Skeletal muscle tissue (tissue), 4 donors: ENCODE data around the gene LRRC2. TPM values are rescaled to one million over a fixed set of nuclear protein-coding genes. Genes with fewer than 3 reads are reported as not detected.

Experiments
- H3K27ac ChIP-seq: one replicate; pipeline ENCODE4 v1.7.0; 2013; ENCODE audit warnings: mild to moderate bottlenecking, low read depth, low read length, inconsistent platforms
- H3K27me3 ChIP-seq, 3 donors: one replicate each; pipeline ENCODE4 v1.7.0; 2013; ENCODE audit warnings: low read length in 3 of 3; ENCODE audit not compliant: control insufficient read depth in 3 of 3, insufficient read depth in 3 of 3
- H3K36me3 ChIP-seq, 3 donors: one replicate each; pipeline ENCODE4 v1.7.0; 2013; ENCODE audit warnings: low read length in 3 of 3; ENCODE audit not compliant: control insufficient read depth in 3 of 3, insufficient read depth in 3 of 3
- H3K4me1 ChIP-seq, 3 donors: one replicate each; pipeline ENCODE4 v1.7.0; 2013; ENCODE audit warnings: low read length in 3 of 3, mild to moderate bottlenecking in 3 of 3; ENCODE audit not compliant: control insufficient read depth in 3 of 3, insufficient read depth in 3 of 3
- H3K4me3 ChIP-seq, 3 donors: one replicate each; pipeline ENCODE4 v1.7.0; 2013; ENCODE audit warnings: low read length in 3 of 3
- H3K9ac ChIP-seq, 3 donors: one replicate each; pipeline ENCODE4 v1.7.0; 2013; ENCODE audit warnings: low read length in 3 of 3, mild to moderate bottlenecking in 3 of 3, moderate library complexity in 2 of 3, low read depth in 1 of 3
- H3K9me3 ChIP-seq, 3 donors: one replicate each; pipeline ENCODE4 v1.7.0; 2013; ENCODE audit warnings: low read length in 3 of 3; ENCODE audit not compliant: control insufficient read depth in 3 of 3
- total RNA-seq: library from RNA; depleted of rRNA; stranded (reverse); fragments of >200 nt; gene quantifications from one replicate; pipeline ENCODE4 v1.2.3, GENCODE V29; 2014
- donor health status: Osteomylitis.

Gene LRRC2
- total RNA-seq, 1 donor from 2014 or later: 3.7 TPM

DNA sequence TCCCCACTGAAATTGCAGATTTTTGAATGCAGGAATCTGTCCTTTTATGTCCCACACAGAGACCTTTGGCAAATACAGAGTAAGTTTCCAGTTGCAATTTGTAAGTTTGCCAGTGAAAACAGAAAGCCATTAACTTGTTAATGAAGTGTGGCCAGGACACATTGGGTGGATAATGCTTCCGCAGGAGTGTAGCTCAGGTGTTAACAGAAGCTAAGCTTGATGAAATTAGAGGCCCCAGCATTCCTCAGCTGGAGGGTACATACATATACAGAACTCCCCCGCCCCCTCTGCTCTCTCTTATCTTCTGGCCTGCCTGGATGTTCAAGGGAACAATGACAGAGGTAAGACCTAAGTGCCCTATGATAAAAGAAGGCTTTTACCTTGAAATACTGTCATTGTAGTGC is 8.1 kb upstream of the LRRC2 start:
- Histone ChIP-seq H3K4me3 (no peak overlapping the region), H3K4me1 (peaks cover 0 to 7% (median 0%) of the 10 kb centered on the region in 3 donors), H3K27me3 (peaks cover 0 to 3% (median 0%) of the 10 kb centered on the region in 3 donors), H3K9me3 (no peaks in the 10 kb centered on the region), H3K9ac (no peak overlapping the region), H3K27ac (no peak overlapping the region), H3K36me3 (no peaks in the 10 kb centered on the region)

DNA sequence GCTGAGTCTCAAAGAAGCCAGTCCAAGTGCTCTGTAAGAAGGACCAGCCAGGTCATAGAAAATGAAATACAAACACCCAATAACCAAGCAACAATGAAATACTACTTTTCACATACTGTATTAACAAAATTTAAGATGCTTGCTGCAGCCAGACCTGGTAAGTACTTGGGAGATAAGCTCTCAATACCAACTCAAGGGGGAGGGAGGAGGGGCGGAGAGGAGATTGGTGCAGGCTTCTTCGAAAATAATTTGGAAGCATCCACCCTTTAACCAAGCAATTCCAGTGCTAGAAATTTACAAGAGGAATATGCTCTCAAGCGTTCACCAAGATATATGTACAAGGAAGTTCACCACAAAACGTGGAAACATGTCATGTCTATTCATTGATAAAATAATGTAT is 7.6 kb upstream of the LRRC2 start:
- Histone ChIP-seq H3K27ac (no peak overlapping the region), H3K4me3 (no peak overlapping the region), H3K27me3 (peaks cover 0 to 3% (median 0%) of the 10 kb centered on the region in 3 donors), H3K9ac (no peak overlapping the region), H3K4me1 (peaks cover 0 to 7% (median 0%) of the 10 kb centered on the region in 3 donors), H3K36me3 (no peaks in the 10 kb centered on the region), H3K9me3 (no peaks in the 10 kb centered on the region)

DNA sequence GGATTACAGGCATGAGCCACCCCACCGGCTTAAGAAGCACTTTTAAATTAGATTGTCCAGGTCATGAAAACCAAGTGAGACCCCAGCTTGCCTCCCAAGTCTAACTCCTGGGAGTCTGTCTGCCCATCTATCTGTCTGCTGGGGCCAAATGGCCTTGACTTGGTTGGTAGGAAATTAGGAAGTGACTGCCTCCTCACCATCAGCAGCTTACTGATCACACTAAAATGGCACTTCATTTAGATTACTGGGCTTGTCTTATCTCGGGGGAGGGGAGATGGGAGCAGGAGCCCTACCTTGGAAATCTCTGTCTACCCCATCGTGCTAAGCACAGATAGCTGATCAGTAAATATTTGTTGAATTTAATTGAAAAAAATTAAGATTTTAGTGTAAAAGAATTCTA is 5.6 kb upstream of the LRRC2 start:
- H3K36me3 ChIP-seq: no peaks in the 10 kb centered on the region
- H3K27ac ChIP-seq: no peak overlapping the region
- no peaks in the 10 kb centered on the region for H3K9me3 ChIP-seq
- H3K27me3 ChIP-seq: no peaks in the 10 kb centered on the region
- H3K4me3 ChIP-seq: no peak overlapping the region
- no peak overlapping the region for H3K9ac ChIP-seq
- peaks cover 0 to 7% (median 0%) of the 10 kb centered on the region in 3 donors for H3K4me1 ChIP-seq

DNA sequence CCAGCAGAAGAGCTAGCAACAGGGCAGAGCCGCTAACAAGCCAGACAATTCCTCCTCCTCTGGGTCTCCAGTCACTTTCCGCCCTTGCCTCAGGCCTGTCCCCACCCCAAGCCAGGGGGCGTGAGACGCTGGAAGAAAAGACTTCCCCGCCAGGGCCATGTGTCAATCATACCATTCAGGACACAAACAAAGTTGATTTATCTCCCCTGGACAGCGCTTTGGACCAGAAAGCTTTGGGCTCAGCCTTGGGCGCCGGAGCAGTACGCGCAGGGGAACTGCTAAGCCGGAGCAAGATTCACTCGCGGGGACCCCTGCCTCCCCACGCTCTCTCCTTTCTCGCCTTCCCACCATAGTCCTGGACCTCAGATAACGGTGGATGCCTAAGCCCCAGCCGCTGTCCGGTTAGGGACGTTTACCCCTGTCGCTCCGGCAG is 479 bp downstream of the LRRC2 start:
- H3K9me3 ChIP-seq: peaks cover 0 to 4% (median 2%) of the 10 kb centered on the region in 3 donors
- peak overlapping the region; percentile 100 for H3K27ac ChIP-seq

DNA sequence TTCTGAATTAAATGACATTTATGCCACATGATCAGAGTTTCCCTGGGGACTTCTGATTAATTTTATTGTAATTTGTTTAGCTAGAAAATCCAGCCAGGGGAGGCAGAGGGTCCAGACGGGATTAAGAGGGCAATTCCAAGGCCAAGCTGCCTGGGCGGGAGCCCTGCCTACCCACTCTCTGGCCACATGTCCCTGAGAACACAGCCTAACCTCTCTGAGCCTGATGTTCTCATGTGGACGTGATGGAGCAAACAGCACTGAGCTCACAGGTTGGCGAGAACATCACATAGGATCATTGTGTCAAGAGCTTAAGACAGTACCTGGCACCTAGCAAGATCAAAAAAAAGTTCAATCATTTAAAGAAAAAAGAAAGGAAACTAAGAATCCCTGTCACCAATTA is 1.0 kb downstream of the LRRC2 start:
- Histone ChIP-seq H3K36me3 (peaks cover 0 to 3% (median 0%) of the 10 kb centered on the region in 3 donors), H3K4me3 (peak overlapping the region; percentile 77 to 96 (median 91)), H3K4me1 (peaks cover 34 to 45% (median 42%) of the 10 kb centered on the region in 3 donors), H3K9ac (peak overlapping the region; percentile 99 to 100 (median 99)), H3K9me3 (peaks cover 0 to 4% (median 2%) of the 10 kb centered on the region in 3 donors), H3K27me3 (no peaks in the 10 kb centered on the region), H3K27ac (peak overlapping the region; percentile 100)

More for the DNA sequence above, 479 bp downstream of the LRRC2 start:
- Histone ChIP-seq H3K4me1 (peaks cover 31 to 40% (median 37%) of the 10 kb centered on the region in 3 donors), H3K4me3 (peak overlapping the region; percentile 77 to 96 (median 91)), H3K36me3 (peaks cover 0 to 3% (median 0%) of the 10 kb centered on the region in 3 donors), H3K27me3 (no peaks in the 10 kb centered on the region), H3K9ac (peak overlapping the region; percentile 99 to 100 (median 99))

DNA sequence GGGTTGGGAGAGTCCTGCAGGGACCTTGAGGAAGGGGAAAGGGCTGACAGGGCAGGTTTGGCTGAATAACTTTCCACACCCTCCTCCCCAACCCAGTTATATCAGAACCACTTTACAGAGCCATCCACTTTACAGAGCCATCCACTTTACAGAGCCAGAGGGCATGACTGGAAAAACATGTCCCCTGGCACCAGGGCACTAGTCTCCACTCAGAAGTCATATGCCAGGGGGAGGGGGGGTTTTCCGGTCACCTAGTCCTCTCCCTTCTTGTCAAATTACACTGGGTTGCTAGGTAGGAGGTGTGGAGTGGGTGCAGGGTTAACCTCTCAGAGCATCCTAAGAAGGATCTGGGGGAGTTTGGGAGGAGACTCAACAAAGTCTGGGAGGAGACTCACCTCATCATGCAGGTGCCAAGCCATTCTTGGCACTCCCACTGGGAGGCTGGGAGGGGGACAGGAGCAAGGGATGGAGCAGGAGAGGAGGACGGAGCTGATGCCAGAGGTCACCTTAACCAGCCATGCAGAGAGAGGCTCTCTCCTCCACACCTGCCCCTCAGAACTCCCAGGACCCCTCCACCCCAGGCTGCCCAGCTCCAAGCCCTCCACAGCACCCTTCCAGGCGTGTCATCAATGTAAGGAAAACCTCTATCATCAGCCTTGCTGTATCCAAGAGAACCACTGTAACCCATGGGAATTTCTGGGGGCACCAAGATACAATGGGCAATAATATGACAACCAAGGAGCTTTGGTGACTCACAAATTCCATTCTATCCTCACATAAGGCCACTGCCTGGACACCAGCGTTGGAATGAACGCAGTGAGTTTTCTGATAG is 1.7 kb downstream of the LRRC2 start:
- Histone ChIP-seq H3K9me3 (peaks cover 0 to 4% (median 2%) of the 10 kb centered on the region in 3 donors), H3K4me1 (peaks cover 37 to 50% (median 47%) of the 10 kb centered on the region in 3 donors), H3K9ac (peak overlapping the region; percentile 99 to 100 (median 99)), H3K27me3 (no peaks in the 10 kb centered on the region), H3K27ac (peak overlapping the region; percentile 100), H3K4me3 (peak overlapping the region; percentile 77 to 96 (median 91)), H3K36me3 (peaks cover 0 to 3% (median 0%) of the 10 kb centered on the region in 3 donors)

DNA sequence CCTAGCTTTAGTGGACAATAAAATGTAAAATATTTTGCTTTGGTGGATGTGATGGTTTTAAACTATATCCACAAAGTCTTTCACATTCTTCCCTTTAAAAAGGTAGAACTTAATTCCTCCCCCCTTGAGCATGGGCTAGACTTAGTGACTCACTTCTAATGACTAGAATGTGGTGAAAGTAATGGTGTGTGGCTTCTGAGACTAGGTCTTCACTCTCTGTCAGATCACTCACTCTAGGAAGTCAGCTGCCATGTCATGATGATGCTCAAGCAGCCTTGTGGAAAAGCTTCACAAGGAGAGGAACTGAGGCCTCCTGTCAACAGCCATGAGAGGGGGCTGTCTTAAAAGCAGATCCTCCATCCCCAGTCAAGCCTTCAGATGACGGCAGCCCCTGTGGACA is 4.2 kb downstream of the LRRC2 start:
- no peak overlapping the region for H3K4me3 ChIP-seq
- H3K27me3 ChIP-seq: no peaks in the 10 kb centered on the region
- H3K4me1 ChIP-seq: peaks cover 57 to 72% (median 71%) of the 10 kb centered on the region in 3 donors
- peak overlapping the region in 1 of 3 donors; percentile 72 for H3K9ac ChIP-seq
- peak overlapping the region; percentile 80 for H3K27ac ChIP-seq
- H3K9me3 ChIP-seq: peaks cover 0 to 4% (median 2%) of the 10 kb centered on the region in 3 donors
- H3K36me3 ChIP-seq: peaks cover 0 to 10% (median 6%) of the 10 kb centered on the region in 3 donors

DNA sequence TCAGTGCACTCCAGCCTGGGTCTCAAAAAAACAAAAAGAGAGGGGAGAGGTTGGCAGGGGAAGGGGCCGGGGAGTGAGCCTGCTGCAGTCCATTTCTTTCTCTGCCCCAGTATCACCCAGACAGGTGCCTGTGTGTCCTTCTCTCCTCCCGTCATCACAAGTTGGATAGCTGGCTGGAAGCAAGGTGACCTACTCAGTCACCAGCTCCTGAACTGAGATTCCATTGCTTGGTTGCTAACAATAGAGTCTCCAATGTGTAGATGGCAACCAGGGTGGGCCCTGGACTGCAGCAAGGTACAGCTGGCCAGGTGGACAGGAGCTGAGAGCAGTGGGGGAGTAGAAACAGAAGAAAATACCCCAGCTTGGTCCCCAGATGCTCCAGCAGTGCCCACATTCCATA is 4.6 kb downstream of the LRRC2 start:
- H3K4me3 ChIP-seq: no peak overlapping the region
- H3K27ac ChIP-seq: peak overlapping the region; percentile 80
- H3K27me3 ChIP-seq: no peaks in the 10 kb centered on the region
- peaks cover 0 to 4% (median 2%) of the 10 kb centered on the region in 3 donors for H3K9me3 ChIP-seq
- H3K9ac ChIP-seq: peak overlapping the region in 2 of 3 donors; percentile 20 to 72
- peaks cover 0 to 10% (median 6%) of the 10 kb centered on the region in 3 donors for H3K36me3 ChIP-seq
- peaks cover 57 to 72% (median 72%) of the 10 kb centered on the region in 3 donors for H3K4me1 ChIP-seq

DNA sequence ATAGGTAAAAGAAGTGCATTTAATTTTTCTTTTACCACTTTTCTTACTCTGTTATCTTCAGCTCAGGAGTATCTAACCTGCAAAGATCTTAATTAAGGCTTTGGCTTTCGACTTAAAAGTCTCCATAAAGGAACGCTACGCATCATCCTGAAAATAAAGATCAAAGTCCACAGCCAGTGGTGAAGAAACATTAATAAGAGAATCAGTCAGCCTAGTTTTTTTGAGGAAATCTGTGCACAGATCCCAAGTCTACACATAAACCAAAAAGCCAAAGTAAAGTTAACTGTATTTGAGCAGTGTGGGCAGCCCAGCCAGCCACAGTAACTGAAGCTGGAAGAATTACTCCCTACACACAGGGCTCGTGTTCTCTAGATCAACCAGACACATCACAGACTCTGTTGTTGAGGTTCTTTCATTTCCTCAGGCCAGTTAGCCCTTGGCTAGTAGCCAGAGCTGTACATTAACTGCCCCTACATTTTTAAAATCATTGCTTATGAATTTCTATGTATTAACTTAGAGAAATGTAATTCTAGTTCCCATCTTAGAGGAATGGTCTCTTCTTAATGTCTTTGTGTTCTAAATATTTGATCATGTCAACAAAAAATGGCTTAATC is 6.9 kb downstream of the LRRC2 start:
- no peaks in the 10 kb centered on the region for H3K27me3 ChIP-seq
- H3K36me3 ChIP-seq: peaks cover 0 to 10% (median 6%) of the 10 kb centered on the region in 3 donors
- H3K4me3 ChIP-seq: peak overlapping the region in 1 of 3 donors; percentile 83
- H3K9ac ChIP-seq: peak overlapping the region; percentile 6 to 86 (median 69)
- H3K27ac ChIP-seq: peak overlapping the region; percentile 80
- H3K4me1 ChIP-seq: peaks cover 50 to 63% (median 61%) of the 10 kb centered on the region in 3 donors
- peaks cover 0 to 4% (median 2%) of the 10 kb centered on the region in 3 donors for H3K9me3 ChIP-seq
